ENCODE results near the gene CTNND1. TPM values are rescaled to one million over a fixed set of nuclear protein-coding genes. Genes with fewer than 3 reads are reported as not detected.

The CTNND1 gene
- total RNA-seq, 1 donor from 2014 or later, result 150 TPM

- no peak for DNase-seq (ENCODE audit: low spot score)
Measured at GRCh38 chr11:57868491-57868890, 106.9 kb downstream of the CTNND1 start.

Other genes with a start within 250 kb of the CTNND1 start
- 8.4 TPM for gene SLC43A1, start 246.1 kb upstream of the CTNND1 start, total RNA-seq
- 48.0 TPM for gene TIMM10, start 231.0 kb upstream of the CTNND1 start, total RNA-seq
- not detected for gene SMTNL1, start 224.2 kb upstream of the CTNND1 start, total RNA-seq
- gene UBE2L6, start 194.1 kb upstream of the CTNND1 start, total RNA-seq, result 51.9 TPM
- 516 TPM for gene SERPING1, start 164.1 kb upstream of the CTNND1 start, total RNA-seq
- gene YPEL4, start 111.9 kb upstream of the CTNND1 start, total RNA-seq, result 0.71 TPM
- 12.0 TPM for gene CLP1, start 104.0 kb upstream of the CTNND1 start, total RNA-seq
- gene ZDHHC5, start 93.7 kb upstream of the CTNND1 start, total RNA-seq, result 65.4 TPM
- 14.4 TPM for gene MED19, start 49.6 kb upstream of the CTNND1 start, total RNA-seq
- 70.1 TPM for gene TMX2, start 49.2 kb upstream of the CTNND1 start, total RNA-seq
- gene SELENOH, start 20.3 kb upstream of the CTNND1 start, total RNA-seq, result 101 TPM
- not detected for gene BTBD18, start 10.0 kb upstream of the CTNND1 start, total RNA-seq